ENCODE measurements around the gene CAVIN3. TPM values are rescaled to one million over a fixed set of nuclear protein-coding genes. Genes with fewer than 3 reads are reported as not detected.
A peak's percentile ranks its signal among the peaks of the same experiment; 100 is the strongest.

Gene CAVIN3
- total and polyA plus RNA-seq, 10 of the 15 experiments (the other 5 are each of a cell fraction or from before 2014, with no cell fraction given), result 0.05 to 13.9 (median 4.5) TPM

- ATAC-seq, result no peak
- in situ Hi-C loops (cut with MboI) (loop anchor here (5.0 kb wide), 1 partner anchor 108 kb away; no protein-coding TSS in a partner anchor), intact Hi-C loops (cut with micrococcal nuclease; ENCODE audit: unreplicated experiment) (no loop called here)
- Histone ChIP-seq H3K27ac (ENCODE audit: control insufficient read depth, insufficient read depth) (no peak overlapping the region), H4K20me1 (ENCODE audit: control insufficient read depth, insufficient read depth) (no peaks in the 10 kb centered on the region), H3K4me3 (no peak overlapping the region), H2AFZ (ENCODE audit: control insufficient read depth, low read depth, low read length) (no peak overlapping the region), H3K4me1 (ENCODE audit: control insufficient read depth, insufficient read depth, low read length) (no peaks in the 10 kb centered on the region), H3K4me2 (ENCODE audit: control insufficient read depth, insufficient read depth) (no peak overlapping the region), H3K36me3 (ENCODE audit: control insufficient read depth in 2 of 2, insufficient read depth in 2 of 2, low read length in 1 of 2) (no peaks in the 10 kb centered on the region), H3K9ac (ENCODE audit: control insufficient read depth, insufficient read depth, low read length) (no peak overlapping the region), H3K79me2 (ENCODE audit: control insufficient read depth, insufficient read depth, low read length) (no peaks in the 10 kb centered on the region), H3K9me3 (replicated peaks; ENCODE audit: control insufficient read depth, insufficient read depth, low read length) (no peaks in the 10 kb centered on the region), H3K27me3 (replicated peaks in 1 of 2; ENCODE audit: control insufficient read depth in 2 of 2, insufficient read depth in 2 of 2, low read length in 1 of 2) (no peaks in the 10 kb centered on the region)
- ChIA-PET SMC1A (ENCODE audit: uncharacterized antibody, unreplicated experiment) (interaction anchor here (0.6 to 3.3 kb wide), 18 partner anchors 8 to 345 kb away, joined by 3 to 22 read pairs (median 6); no protein-coding TSS in a partner anchor), CTCF (interaction anchor here (0.7 to 7.8 kb wide), 28 partner anchors 7 to 879 kb away, joined by 3 to 73 read pairs (median 6); partner anchors contain the start of gene FHIP1B), RAD21 (ENCODE audit: unreplicated experiment) (interaction anchor here (1.2 to 4.0 kb wide), 6 partner anchors 8 to 329 kb away, joined by 3 to 34 read pairs (median 6); no protein-coding TSS in a partner anchor), POLR2A (no interaction called here)
- FAIRE-seq, result no peak
- BruUV-seq (replicated peaks), result no TSS peak
- DNase-seq (ENCODE audit: low read depth, low spot score), result no peak
- 46% methylated on average over 4 of the region's 4 CpGs for WGBS (ENCODE audit: insufficient coverage, insufficient replicate concordance, low lambda C conversion rate, missing lambda C conversion rate)
- TF ChIP-seq NR2C1 (IDR thresholded peaks at IDR 0.05), result no peak
- TF ChIP-seq ZNF24 (IDR thresholded peaks at IDR 0.05), result peak; percentile 90
These were observed 34.6 kb upstream of the CAVIN3 start for GRCh38 chr11:6354651-6355485.

- POLR2A ChIA-PET, result no interaction called here
- H2AFZ ChIP-seq (ENCODE audit: control insufficient read depth, low read depth, low read length), result no peak overlapping the region; the same call in 1 of the 2 replicates
- TF ChIP-seq CTCF (IDR thresholded peaks at IDR 0.05 in 2 of 3, conservative IDR thresholded peaks at IDR 0.05 in 1 of 3; ENCODE audit: control insufficient read depth in 2 of 3, extremely low read depth in 1 of 3, insufficient read depth in 1 of 3, low read depth in 3 of 3, low read length in 3 of 3), result peak; percentile 97 to 98 (median 98)
- TF ChIP-seq RAD21 (IDR thresholded peaks at IDR 0.05; ENCODE audit: insufficient read depth, low read depth, low read length), result peak; percentile 99
- TF ChIP-seq NR2F1 (conservative IDR thresholded peaks at IDR 0.05), result 0 out of 2 replicates have a peak, but pooled peaks have one; percentile 26
- TF ChIP-seq POU2F2 (IDR thresholded peaks at IDR 0.05; ENCODE audit: borderline replicate concordance, low read depth, low read length), result 0 out of 3 replicates have a peak, but pooled peaks have one; percentile 35
- peak; percentile 51; the same call in 1 of the 2 replicates for TF ChIP-seq RB1 (IDR thresholded peaks at IDR 0.05; ENCODE audit: borderline replicate concordance)
- TF ChIP-seq IKZF1 (conservative IDR thresholded peaks at IDR 0.05), result peak; percentile 67
- peak; percentile 64; the same call in 1 of the 2 replicates for TF ChIP-seq SPI1 (IDR thresholded peaks at IDR 0.05; ENCODE audit: borderline replicate concordance, insufficient read depth, low read depth, low read length)
- peak; percentile 28 for TF ChIP-seq MEF2B (IDR thresholded peaks at IDR 0.05; ENCODE audit: partially characterized antibody, poor library complexity, severe bottlenecking)
- no peak for TF ChIP-seq HDGF (IDR thresholded peaks at IDR 0.05)
- TF ChIP-seq SMARCA5 (IDR thresholded peaks at IDR 0.05), result 0 out of 2 replicates have a peak, but pooled peaks have one; percentile 29
- peak in 1 of 2 experiments; percentile 53; a peak in 1 of 4 replicates for TF ChIP-seq IKZF2 (IDR thresholded peaks at IDR 0.05)
These were observed 33.2 kb upstream of the CAVIN3 start for GRCh38 chr11:6353367-6353987.

More at GRCh38 chr11:6353367-6353987, 33.2 kb upstream of the CAVIN3 start:
- Histone ChIP-seq H3K4me2 (ENCODE audit: control insufficient read depth, insufficient read depth) (no peak overlapping the region), H3K79me2 (ENCODE audit: control insufficient read depth, insufficient read depth, low read length) (no peaks in the 10 kb centered on the region), H3K4me1 (ENCODE audit: control insufficient read depth, insufficient read depth, low read length) (no peaks in the 10 kb centered on the region), H3K9me3 (replicated peaks; ENCODE audit: control insufficient read depth, insufficient read depth, low read length) (no peaks in the 10 kb centered on the region), H3K27me3 (replicated peaks in 1 of 2; ENCODE audit: control insufficient read depth in 2 of 2, insufficient read depth in 2 of 2, low read length in 1 of 2) (no peaks in the 10 kb centered on the region), H3K27ac (ENCODE audit: control insufficient read depth, insufficient read depth) (no peak overlapping the region), H3K36me3 (ENCODE audit: control insufficient read depth in 2 of 2, insufficient read depth in 2 of 2, low read length in 1 of 2) (no peaks in the 10 kb centered on the region), H3K4me3 (no peak overlapping the region), H3K9ac (ENCODE audit: control insufficient read depth, insufficient read depth, low read length) (no peak overlapping the region), H4K20me1 (ENCODE audit: control insufficient read depth, insufficient read depth) (no peaks in the 10 kb centered on the region)
- 0% methylated on average over 5 of the region's 5 CpGs for WGBS (ENCODE audit: insufficient coverage, insufficient replicate concordance, low lambda C conversion rate, missing lambda C conversion rate)
- in situ Hi-C loops (cut with MboI) (loop anchor here (5.0 kb wide), 1 partner anchor 106 kb away; no protein-coding TSS in a partner anchor), intact Hi-C loops (cut with micrococcal nuclease; ENCODE audit: unreplicated experiment) (loop anchor here (1.0 kb wide), 4 partner anchors 38 to 330 kb away; no protein-coding TSS in a partner anchor)
- ATAC-seq (peak; percentile 91), FAIRE-seq (peak; percentile 90), DNase-seq (ENCODE audit: low read depth, low spot score) (peak; percentile 25)
- CTCF ChIA-PET, result interaction anchor here (0.5 to 7.8 kb wide), 46 partner anchors 8 to 1589 kb away, joined by 3 to 73 read pairs (median 4); partner anchors contain the start of gene FHIP1B
- no TSS peak for BruUV-seq (replicated peaks)
- SMC1A ChIA-PET (ENCODE audit: uncharacterized antibody, unreplicated experiment), result interaction anchor here (0.6 to 3.3 kb wide), 26 partner anchors 9 to 732 kb away, joined by 3 to 22 read pairs (median 4); partner anchors contain the start of genes CAVIN3 and FHIP1B
- RAD21 ChIA-PET (ENCODE audit: unreplicated experiment), result interaction anchor here (0.8 to 4.0 kb wide), 15 partner anchors 8 to 332 kb away, joined by 3 to 34 read pairs (median 5); no protein-coding TSS in a partner anchor
